Subcutaneous abdominal adipose tissue (tissue), 5 donors: Measurements from ENCODE around the gene FGR.

ENCODE experiments used
- H3K27ac ChIP-seq: one replicate; pipeline ENCODE4 v1.7.0; 2013; ENCODE audit warnings: low read depth, mild to moderate bottlenecking, inconsistent platforms, low read length, moderate library complexity
- H3K27me3 ChIP-seq, 5 donors: one replicate each; pipeline ENCODE4 v1.7.0; 2013; ENCODE audit warnings: low read length in 5 of 5, inconsistent platforms in 1 of 5; ENCODE audit not compliant: control insufficient read depth in 5 of 5, insufficient read depth in 4 of 5
- H3K36me3 ChIP-seq, 5 donors: one replicate each; pipeline ENCODE4 v1.7.0; 2013; ENCODE audit warnings: low read length in 5 of 5; ENCODE audit not compliant: control insufficient read depth in 5 of 5, insufficient read depth in 5 of 5
- H3K4me1 ChIP-seq, 5 donors: one replicate each; pipeline ENCODE4 v1.7.0; 2013; ENCODE audit warnings: low read length in 5 of 5, mild to moderate bottlenecking in 3 of 5, moderate library complexity in 1 of 5; ENCODE audit not compliant: control insufficient read depth in 5 of 5, insufficient read depth in 5 of 5
- H3K4me3 ChIP-seq, 5 donors: one replicate each; pipeline ENCODE4 v1.7.0; 2013; ENCODE audit warnings: low read length in 5 of 5, low read depth in 1 of 5
- H3K9ac ChIP-seq, 5 donors: one replicate each; pipeline ENCODE4 v1.7.0; 2013; ENCODE audit warnings: low read length in 5 of 5, mild to moderate bottlenecking in 4 of 5, moderate library complexity in 3 of 5
- H3K9me3 ChIP-seq, 5 donors: one replicate each; pipeline ENCODE4 v1.7.0; 2013; ENCODE audit warnings: low read length in 5 of 5; ENCODE audit not compliant: control insufficient read depth in 5 of 5
- donor health status: healthy.
- donor health status: healthy.
- donor health status: healthy.
- donor health status: healthy.
- donor health status: healthy.

FGR gene

GRCh38 chr1:27588256-27589232 is 46.4 kb downstream of the FGR start:
- Histone ChIP-seq H3K9ac (no peak overlapping the region), H3K36me3 (peaks cover 0 to 12% (median 8%) of the 10 kb centered on the region in 5 donors), H3K4me1 (peaks cover 1 to 51% (median 40%) of the 10 kb centered on the region in 5 donors), H3K9me3 (no peaks in the 10 kb centered on the region), H3K27me3 (no peaks in the 10 kb centered on the region), H3K27ac (peak overlapping the region; percentile 22), H3K4me3 (no peak overlapping the region)

GRCh38 chr1:27585684-27586083 is 49.3 kb downstream of the FGR start:
- H3K4me1 ChIP-seq: peaks cover 6 to 34% (median 30%) of the 10 kb centered on the region in 5 donors
- peak overlapping the region in 1 of 5 donors; percentile 9 for H3K9ac ChIP-seq
- H3K27ac ChIP-seq: no peak overlapping the region
- H3K36me3 ChIP-seq: peaks cover 0 to 12% (median 8%) of the 10 kb centered on the region in 5 donors
- no peaks in the 10 kb centered on the region for H3K9me3 ChIP-seq
- H3K4me3 ChIP-seq: no peak overlapping the region
- H3K27me3 ChIP-seq: no peaks in the 10 kb centered on the region

DNA sequence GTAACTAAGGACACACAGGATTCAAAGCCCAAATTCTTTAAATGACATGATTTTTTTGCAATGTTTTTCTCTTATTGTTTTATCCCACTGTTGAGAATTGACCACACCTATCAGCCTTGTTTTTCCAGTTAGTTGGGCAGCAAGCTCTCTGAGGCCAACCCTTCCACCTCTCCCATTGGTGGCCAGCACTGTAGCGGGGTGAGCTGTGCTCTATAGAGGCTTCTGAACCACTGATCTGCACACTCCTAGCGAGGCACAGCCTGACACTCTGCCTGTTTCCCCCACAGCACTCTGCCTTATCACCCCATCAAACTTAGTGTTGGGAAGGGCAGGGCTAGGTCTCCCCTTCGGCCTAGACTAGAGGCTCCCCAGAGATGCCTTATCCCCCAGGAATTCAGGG is 50.5 kb downstream of the FGR start:
- no peaks in the 10 kb centered on the region for H3K27me3 ChIP-seq
- H3K27ac ChIP-seq: no peak overlapping the region
- H3K36me3 ChIP-seq: peaks cover 0 to 12% (median 8%) of the 10 kb centered on the region in 5 donors
- no peak overlapping the region for H3K9ac ChIP-seq
- H3K4me1 ChIP-seq: peaks cover 6 to 22% (median 19%) of the 10 kb centered on the region in 5 donors
- no peak overlapping the region for H3K4me3 ChIP-seq
- H3K9me3 ChIP-seq: no peaks in the 10 kb centered on the region

DNA sequence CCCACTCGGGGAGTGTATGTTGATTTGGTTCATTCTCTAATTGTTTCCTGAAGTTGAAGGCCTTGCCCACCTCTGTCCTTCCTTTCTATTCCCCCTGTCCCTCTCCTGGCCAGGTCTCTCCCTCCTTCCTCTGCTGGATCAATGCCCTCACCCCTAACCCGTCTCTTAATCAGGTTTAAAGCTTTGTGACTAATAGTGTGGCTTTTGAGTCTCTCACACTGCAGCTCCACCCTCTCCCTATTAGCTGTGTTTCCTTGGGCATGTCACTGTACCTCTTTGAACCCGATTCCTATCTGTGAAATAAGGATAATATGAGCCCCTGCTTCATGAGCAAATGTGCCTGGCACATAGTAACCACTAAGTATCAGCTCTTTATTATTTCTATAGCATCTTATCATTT is 51.5 kb downstream of the FGR start:
- Histone ChIP-seq H3K27ac (no peak overlapping the region), H3K27me3 (no peaks in the 10 kb centered on the region), H3K9ac (no peak overlapping the region), H3K9me3 (no peaks in the 10 kb centered on the region), H3K4me1 (peaks cover 6 to 14% (median 13%) of the 10 kb centered on the region in 5 donors), H3K36me3 (peaks cover 0 to 9% (median 2%) of the 10 kb centered on the region in 5 donors), H3K4me3 (no peak overlapping the region)

DNA sequence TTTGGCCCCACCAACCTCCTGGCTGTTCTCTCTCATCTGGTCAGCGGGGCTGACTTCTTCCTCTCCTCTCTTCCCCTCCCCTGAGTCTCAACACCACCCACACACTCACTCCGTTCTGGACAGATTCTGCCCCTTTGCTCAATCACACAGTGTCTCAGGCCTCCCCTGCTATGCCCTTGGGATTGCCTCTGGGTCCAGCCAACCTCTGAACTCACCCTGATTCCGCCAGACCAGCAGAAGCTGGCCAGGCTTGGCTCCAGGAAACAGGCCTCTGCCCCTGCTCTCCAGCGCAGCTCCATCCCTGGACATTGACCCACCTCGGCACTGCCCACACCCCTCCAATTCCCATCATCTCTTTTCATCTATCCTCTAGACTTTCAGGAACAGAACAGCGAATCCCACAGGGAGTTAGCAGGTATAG is 53.2 kb downstream of the FGR start:
- H3K4me1 ChIP-seq: peaks cover 8 to 22% (median 13%) of the 10 kb centered on the region in 5 donors
- no peak overlapping the region for H3K9ac ChIP-seq
- no peaks in the 10 kb centered on the region for H3K27me3 ChIP-seq
- no peak overlapping the region for H3K27ac ChIP-seq
- no peaks in the 10 kb centered on the region for H3K9me3 ChIP-seq
- no peak overlapping the region for H3K4me3 ChIP-seq
- H3K36me3 ChIP-seq: peaks cover 0 to 4% (median 0%) of the 10 kb centered on the region in 5 donors

- no peak overlapping the region for H3K9ac ChIP-seq
- peaks cover 6 to 59% (median 49%) of the 10 kb centered on the region in 5 donors for H3K4me1 ChIP-seq
- peak overlapping the region; percentile 30 for H3K27ac ChIP-seq
Observed at GRCh38 chr1:27577504-27578188, 57.3 kb downstream of the FGR start.

DNA sequence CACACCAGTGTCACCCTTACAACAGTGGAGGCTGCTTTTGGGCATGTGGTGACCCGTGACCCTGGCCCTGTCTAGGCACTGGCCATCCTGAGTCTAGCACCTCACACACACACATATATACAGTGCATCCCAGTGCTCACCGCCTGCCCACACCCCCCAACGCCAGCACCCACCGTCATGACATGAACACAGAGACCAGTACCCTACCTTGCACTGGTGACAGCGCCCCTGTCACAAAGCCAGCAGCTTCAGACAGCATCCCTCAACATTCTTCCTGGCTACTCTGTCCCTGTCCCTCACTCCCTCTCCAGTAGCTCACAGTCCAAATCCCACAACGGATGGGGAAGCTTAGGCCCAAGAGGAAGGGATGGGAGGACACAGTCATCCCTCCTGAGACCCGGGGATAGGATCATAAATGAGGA is 58.2 kb downstream of the FGR start:
- Histone ChIP-seq H3K9ac (peak overlapping the region in 2 of 5 donors; percentile 1 to 28), H3K27me3 (no peaks in the 10 kb centered on the region), H3K9me3 (no peaks in the 10 kb centered on the region), H3K27ac (peak overlapping the region; percentile 35), H3K36me3 (no peaks in the 10 kb centered on the region), H3K4me1 (peaks cover 6 to 62% (median 57%) of the 10 kb centered on the region in 5 donors), H3K4me3 (no peak overlapping the region)

More at GRCh38 chr1:27577504-27578188, 57.3 kb downstream of the FGR start:
- Histone ChIP-seq H3K9me3 (no peaks in the 10 kb centered on the region), H3K27me3 (no peaks in the 10 kb centered on the region), H3K4me3 (no peak overlapping the region), H3K36me3 (no peaks in the 10 kb centered on the region)

GRCh38 chr1:27575840-27576331 is 59.1 kb downstream of the FGR start:
- Histone ChIP-seq H3K27ac (peak overlapping the region; percentile 35), H3K9me3 (no peaks in the 10 kb centered on the region), H3K36me3 (no peaks in the 10 kb centered on the region), H3K4me3 (peak overlapping the region in 4 of 5 donors; percentile 44 to 66 (median 50)), H3K9ac (peak overlapping the region in 2 of 5 donors; percentile 44 to 48), H3K4me1 (peaks cover 2 to 67% (median 61%) of the 10 kb centered on the region in 5 donors), H3K27me3 (no peaks in the 10 kb centered on the region)

DNA sequence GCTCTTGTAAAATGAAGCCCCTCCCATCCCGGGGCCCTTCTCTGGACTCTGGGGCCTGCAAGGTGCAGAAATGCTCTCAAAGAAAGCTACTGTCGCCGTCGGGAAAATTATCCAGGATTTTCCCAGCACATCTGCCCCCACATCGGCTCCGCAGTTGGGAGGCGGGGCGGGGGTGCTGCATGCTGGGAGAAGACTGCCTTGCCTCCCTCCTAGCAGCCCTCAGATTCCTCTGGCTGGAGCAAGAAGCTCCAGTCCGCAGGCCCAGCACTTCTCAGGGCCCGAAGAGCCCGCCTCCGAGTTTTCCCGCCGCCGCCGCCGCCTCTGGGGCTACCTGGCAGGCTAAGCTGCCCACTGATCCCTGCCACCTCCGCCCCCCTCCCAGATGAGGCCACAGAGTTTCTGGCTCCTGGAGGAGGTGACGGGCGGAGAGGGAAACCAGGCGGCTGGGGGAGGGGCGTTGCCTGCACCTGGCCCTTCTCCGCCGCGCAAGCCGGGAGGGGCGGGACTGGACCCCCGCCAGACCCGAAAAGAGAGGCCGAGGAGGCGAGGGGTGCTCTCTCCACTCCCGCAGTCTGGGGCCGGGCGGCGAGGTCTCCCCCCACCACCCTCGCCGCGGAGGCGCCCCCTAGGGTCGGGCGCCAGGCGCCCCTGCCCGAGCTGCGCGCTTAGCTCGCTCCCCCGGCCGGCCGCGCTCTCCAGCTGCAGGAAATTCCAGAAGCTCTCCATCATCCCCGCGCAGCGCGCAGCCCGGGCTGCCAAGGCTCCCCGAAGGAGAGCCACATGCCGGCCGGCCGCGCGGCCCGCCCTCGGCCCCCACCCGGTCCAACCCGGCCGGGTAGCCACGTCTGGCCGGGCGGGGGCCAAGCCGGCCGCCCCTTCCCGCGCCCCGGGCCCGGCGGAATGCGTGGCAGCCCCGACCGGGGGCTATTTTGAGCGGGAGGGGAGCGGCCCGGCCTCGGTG is 59.8 kb downstream of the FGR start:
- Histone ChIP-seq H3K27ac (peak overlapping the region; percentile 19), H3K4me3 (peak overlapping the region in 4 of 5 donors; percentile 17 to 52 (median 47)), H3K9me3 (no peaks in the 10 kb centered on the region), H3K36me3 (no peaks in the 10 kb centered on the region), H3K27me3 (no peaks in the 10 kb centered on the region), H3K9ac (peak overlapping the region in 2 of 5 donors; percentile 39 to 45), H3K4me1 (peaks cover 3 to 74% (median 69%) of the 10 kb centered on the region in 5 donors)
